Measurements from ENCODE around the gene CACNA1G. TPM values are rescaled to one million over a fixed set of nuclear protein-coding genes. Genes with fewer than 3 reads are reported as not detected.

The CACNA1G gene
- total RNA-seq, 2 experiments from 2014 or later, result 0.13 TPM; not detected in 1

- ATAC-seq (no peak), DNase-seq (no peak)
- no peaks in the 10 kb centered on the region for H3K36me3 Mint-ChIP-seq (ENCODE audit: low read depth)
- POLR2A ChIA-PET, result no interaction called here
- no peaks in the 10 kb centered on the region for H3K9me3 Mint-ChIP-seq
- CTCF ChIA-PET, result no interaction called here
- no peak overlapping the region for H3K27ac Mint-ChIP-seq
- no peaks in the 10 kb centered on the region for H3K27me3 Mint-ChIP-seq
- intact Hi-C loops (cut with micrococcal nuclease), result no loop called here
- TF ChIP-seq CTCF (IDR thresholded peaks at IDR 0.05), result no peak
- no peaks in the 10 kb centered on the region for H3K4me1 Mint-ChIP-seq (ENCODE audit: low read depth)
- no peak overlapping the region for H3K4me3 Mint-ChIP-seq
These were observed 30.6 kb downstream of the CACNA1G start for GRCh38 chr17:50590946-50591737.

- intact Hi-C loops (cut with micrococcal nuclease), result no loop called here
- H3K36me3 Mint-ChIP-seq (ENCODE audit: low read depth), result no peaks in the 10 kb centered on the region
- no peaks in the 10 kb centered on the region for H3K4me1 Mint-ChIP-seq (ENCODE audit: low read depth)
- no peak for DNase-seq
- H3K27ac Mint-ChIP-seq, result no peak overlapping the region
- H3K4me3 Mint-ChIP-seq, result no peak overlapping the region
- ChIA-PET CTCF (no interaction called here), POLR2A (no interaction called here)
- ATAC-seq, result no peak
- TF ChIP-seq CTCF (IDR thresholded peaks at IDR 0.05), result no peak
- H3K27me3 Mint-ChIP-seq, result no peaks in the 10 kb centered on the region
- no peaks in the 10 kb centered on the region for H3K9me3 Mint-ChIP-seq
These were observed 32.8 kb downstream of the CACNA1G start for GRCh38 chr17:50593321-50593720.

GRCh38 chr17:50594128-50594823, 33.8 kb downstream of the CACNA1G start:
- no peaks in the 10 kb centered on the region for H3K27me3 Mint-ChIP-seq
- ATAC-seq (no peak), DNase-seq (no peak)
- intact Hi-C loops (cut with micrococcal nuclease), result no loop called here
- ChIA-PET CTCF (no interaction called here), POLR2A (no interaction called here)
- no peak for TF ChIP-seq CTCF (IDR thresholded peaks at IDR 0.05)
- no peaks in the 10 kb centered on the region for H3K4me1 Mint-ChIP-seq (ENCODE audit: low read depth)
- no peaks in the 10 kb centered on the region for H3K36me3 Mint-ChIP-seq (ENCODE audit: low read depth)
- H3K4me3 Mint-ChIP-seq, result no peak overlapping the region
- no peak overlapping the region for H3K27ac Mint-ChIP-seq
- H3K9me3 Mint-ChIP-seq, result no peaks in the 10 kb centered on the region

- intact Hi-C loops (cut with micrococcal nuclease), result no loop called here
- H3K27me3 Mint-ChIP-seq, result no peaks in the 10 kb centered on the region
- no peak for ATAC-seq
- H3K4me1 Mint-ChIP-seq (ENCODE audit: low read depth), result no peaks in the 10 kb centered on the region
- POLR2A ChIA-PET, result no interaction called here
- CTCF ChIA-PET, result no interaction called here
- no peaks in the 10 kb centered on the region for H3K9me3 Mint-ChIP-seq
- no peak for TF ChIP-seq CTCF (IDR thresholded peaks at IDR 0.05)
- no peak overlapping the region for H3K4me3 Mint-ChIP-seq
- DNase-seq, result no peak
- H3K27ac Mint-ChIP-seq, result no peak overlapping the region
- no peaks in the 10 kb centered on the region for H3K36me3 Mint-ChIP-seq (ENCODE audit: low read depth)
These were observed 34.4 kb downstream of the CACNA1G start for GRCh38 chr17:50594892-50595291.

Measured in activated CD8-positive, alpha-beta T cell treated with anti-CD3 and anti-CD28 coated beads for 36 hours (primary cell).